Osteocyte (in vitro differentiated cells): ENCODE measurements around the gene CREBL2. TPM values are rescaled to one million over a fixed set of nuclear protein-coding genes. Genes with fewer than 3 reads are reported as not detected.
"Not testable (repeated sequence)": the region's sequence is repeated elsewhere in the genome, so short reads cannot be mapped to it uniquely, and the experiment has no call there.

Experiments
- DNase-seq: peaks from one replicate; pipeline ENCODE4 v3.0.0; 2021; ENCODE audit warnings: mixed read lengths; ENCODE audit not compliant: unreplicated experiment; ENCODE audit errors: extremely low spot score
- H3K27ac Mint-ChIP-seq: one replicate; pipeline ENCODE4 v1.8.0; 2021; ENCODE audit warnings: mild to moderate bottlenecking, mixed read lengths; ENCODE audit not compliant: unreplicated experiment
- H3K27me3 Mint-ChIP-seq: one replicate; pipeline ENCODE4 v1.8.0; 2021; ENCODE audit warnings: mixed read lengths; ENCODE audit not compliant: unreplicated experiment
- H3K36me3 Mint-ChIP-seq: one replicate; pipeline ENCODE4 v1.8.0; 2021; ENCODE audit warnings: mixed read lengths; ENCODE audit not compliant: unreplicated experiment
- H3K4me1 Mint-ChIP-seq: one replicate; pipeline ENCODE4 v1.8.0; 2021; ENCODE audit warnings: mixed read lengths; ENCODE audit not compliant: unreplicated experiment
- H3K4me3 Mint-ChIP-seq: one replicate; pipeline ENCODE4 v1.8.0; 2021; ENCODE audit warnings: mild to moderate bottlenecking, moderate library complexity, mixed read lengths; ENCODE audit not compliant: unreplicated experiment
- H3K9me3 Mint-ChIP-seq: one replicate; pipeline ENCODE4 v1.8.0; 2021; ENCODE audit warnings: mixed read lengths; ENCODE audit not compliant: unreplicated experiment
- CTCF ChIP-seq: fragments of 200-600 bp; sonication (generic); IDR thresholded peaks from 2 replicates; pipeline ENCODE4 v1.5.0; 2021; ENCODE audit warnings: antibody characterized with exemption, mild to moderate bottlenecking, moderate library complexity
- total RNA-seq: library from RNA; stranded (reverse); gene quantifications from 2 replicates; pipeline ENCODE4 v1.2.1, GENCODE V29; 2021

CREBL2 gene
- total RNA-seq, 1 donor from 2014 or later = 15.1 TPM

GRCh38 chr12:12590961-12591360, 20.7 kb upstream of the CREBL2 start:
- Mint-ChIP-seq H3K4me3 (no peak overlapping the region), H3K9me3 (no peaks in the 10 kb centered on the region), H3K27ac (no peak overlapping the region), H3K36me3 (no peaks in the 10 kb centered on the region), H3K4me1 (no peaks in the 10 kb centered on the region), H3K27me3 (peaks cover 19% of the 10 kb centered on the region)
- no peak for TF ChIP-seq CTCF
- DNase-seq = no peak

GRCh38 chr12:12592930-12593329, 18.7 kb upstream of the CREBL2 start:
- no peak for DNase-seq
- no peak overlapping the region for H3K4me3 Mint-ChIP-seq
- H3K27me3 Mint-ChIP-seq = peaks cover 9% of the 10 kb centered on the region
- no peak for TF ChIP-seq CTCF
- H3K27ac Mint-ChIP-seq = no peak overlapping the region
- H3K4me1 Mint-ChIP-seq = no peaks in the 10 kb centered on the region
- no peaks in the 10 kb centered on the region for H3K36me3 Mint-ChIP-seq
- no peaks in the 10 kb centered on the region for H3K9me3 Mint-ChIP-seq

- H3K27ac Mint-ChIP-seq, DNase-seq, H3K9me3 Mint-ChIP-seq, H3K4me1 Mint-ChIP-seq, H3K36me3 Mint-ChIP-seq, H3K4me3 Mint-ChIP-seq: not testable (repeated sequence)
- peaks cover 25% of the 10 kb centered on the region for H3K27me3 Mint-ChIP-seq
These were observed 15.7 kb upstream of the CREBL2 start for GRCh38 chr12:12595929-12596328.

GRCh38 chr12:12596598-12596997, 15.1 kb upstream of the CREBL2 start:
- not testable (repeated sequence) for H3K9me3 Mint-ChIP-seq, H3K36me3 Mint-ChIP-seq, H3K4me1 Mint-ChIP-seq, H3K4me3 Mint-ChIP-seq, H3K27ac Mint-ChIP-seq, DNase-seq
- peaks cover 26% of the 10 kb centered on the region for H3K27me3 Mint-ChIP-seq

- DNase-seq = no peak
- Mint-ChIP-seq H3K27me3 (peaks cover 26% of the 10 kb centered on the region), H3K4me3 (no peak overlapping the region), H3K36me3 (no peaks in the 10 kb centered on the region), H3K27ac (no peak overlapping the region), H3K9me3 (no peaks in the 10 kb centered on the region), H3K4me1 (no peaks in the 10 kb centered on the region)
- no peak for TF ChIP-seq CTCF
These were observed 12.8 kb upstream of the CREBL2 start for GRCh38 chr12:12598864-12599263.

GRCh38 chr12:12599750-12600643, 11.7 kb upstream of the CREBL2 start:
- Mint-ChIP-seq H3K27ac (no peak overlapping the region), H3K4me3 (no peak overlapping the region)
- DNase-seq = no peak

More at GRCh38 chr12:12599750-12600643, 11.7 kb upstream of the CREBL2 start:
- Mint-ChIP-seq H3K9me3 (no peaks in the 10 kb centered on the region), H3K27me3 (peaks cover 26% of the 10 kb centered on the region), H3K36me3 (no peaks in the 10 kb centered on the region), H3K4me1 (no peaks in the 10 kb centered on the region)
- no peak for TF ChIP-seq CTCF
